Colon (tissue), 2 donors: ENCODE data around the gene SCUBE1.
"Not testable (repeated sequence)": the region's sequence is repeated elsewhere in the genome, so short reads cannot be mapped to it uniquely, and the experiment has no call there.

ENCODE experiments used
- FAIRE-seq: peaks from 2 replicates; lab custom pipeline; 2012; peaks lifted over from hg19 to GRCh38; lab: Jason Lieb, UNC
- donor health status: control.
- donor health status: control.

SCUBE1 gene

DNA sequence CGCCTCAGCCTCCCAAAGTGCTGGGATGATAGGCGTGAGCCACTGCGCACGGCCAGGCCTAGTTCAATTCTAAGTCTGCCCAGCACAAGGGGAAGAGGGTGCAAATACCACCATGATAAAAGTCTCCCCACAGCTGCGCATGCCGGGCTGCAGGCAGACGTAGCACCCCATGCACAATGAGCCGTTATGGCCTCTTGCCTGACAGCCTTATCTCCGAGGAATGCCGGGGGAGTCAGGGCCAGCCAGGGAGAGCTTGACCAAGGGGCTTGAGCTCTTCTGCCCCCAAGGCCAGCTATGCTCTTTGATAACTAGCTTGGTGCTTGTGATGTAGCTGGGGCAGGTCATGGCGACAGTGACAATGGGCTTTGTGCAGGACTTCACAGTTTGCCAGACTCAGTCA is 13.7 kb upstream of the SCUBE1 start:
- FAIRE-seq, result no peak

DNA sequence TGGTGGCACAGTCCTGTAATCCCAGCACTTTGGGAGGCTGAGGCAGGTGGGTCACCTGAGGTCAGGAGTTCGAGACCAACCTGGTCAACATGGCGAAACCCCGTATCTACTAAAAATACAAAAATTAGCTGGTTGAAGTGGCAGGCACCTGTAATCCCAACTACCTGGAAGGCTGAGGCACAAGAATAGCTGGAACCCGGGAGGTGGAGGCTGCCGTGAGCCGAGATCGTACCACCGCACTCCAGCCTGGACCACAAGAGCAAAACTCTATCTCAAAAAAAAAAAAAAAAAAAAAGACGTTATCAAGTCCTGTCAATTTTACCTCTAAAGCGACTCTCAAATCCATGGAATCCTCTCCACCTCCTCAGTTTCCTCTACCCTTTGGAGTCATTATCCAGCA is 12.5 kb upstream of the SCUBE1 start:
- not testable (repeated sequence) for FAIRE-seq

DNA sequence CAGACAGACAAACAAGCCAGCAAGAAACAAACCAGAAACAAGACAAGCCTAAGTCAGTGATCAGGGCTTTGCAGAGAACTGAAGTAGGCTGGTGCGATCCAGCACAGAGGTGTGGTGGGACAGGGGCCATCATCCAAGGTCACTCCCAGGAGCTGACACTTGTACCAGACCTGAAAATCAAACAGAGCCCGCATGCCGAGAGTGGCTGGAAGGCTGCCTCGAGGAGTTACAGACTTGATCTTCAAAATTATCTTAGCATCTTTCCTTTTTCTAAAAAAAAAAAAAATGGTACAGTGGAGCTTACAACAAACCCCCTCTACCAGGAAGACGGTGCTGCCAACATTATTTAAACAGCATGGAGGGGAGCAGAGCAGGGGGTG is 8.8 kb upstream of the SCUBE1 start:
- no peak for FAIRE-seq

DNA sequence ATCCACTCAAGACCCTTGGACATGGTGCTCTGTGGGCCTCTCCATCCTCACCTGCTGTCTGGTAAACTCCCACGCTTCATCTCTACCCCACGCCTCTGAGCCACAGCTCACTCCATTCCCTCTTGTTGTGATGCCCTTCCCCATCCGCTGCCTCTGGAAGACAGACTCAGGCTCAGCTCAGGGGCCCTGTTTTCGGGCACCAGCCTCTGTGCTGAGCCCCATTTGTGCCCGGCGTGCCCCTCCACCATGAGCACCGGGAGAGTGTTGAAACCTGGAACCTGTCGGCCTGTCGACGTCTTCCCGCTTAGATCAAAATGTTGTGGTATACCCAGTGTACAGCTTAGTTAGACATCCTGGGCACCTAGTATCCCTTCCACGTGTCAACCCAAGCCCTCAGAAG is 6.5 kb upstream of the SCUBE1 start:
- FAIRE-seq, result no peak

DNA sequence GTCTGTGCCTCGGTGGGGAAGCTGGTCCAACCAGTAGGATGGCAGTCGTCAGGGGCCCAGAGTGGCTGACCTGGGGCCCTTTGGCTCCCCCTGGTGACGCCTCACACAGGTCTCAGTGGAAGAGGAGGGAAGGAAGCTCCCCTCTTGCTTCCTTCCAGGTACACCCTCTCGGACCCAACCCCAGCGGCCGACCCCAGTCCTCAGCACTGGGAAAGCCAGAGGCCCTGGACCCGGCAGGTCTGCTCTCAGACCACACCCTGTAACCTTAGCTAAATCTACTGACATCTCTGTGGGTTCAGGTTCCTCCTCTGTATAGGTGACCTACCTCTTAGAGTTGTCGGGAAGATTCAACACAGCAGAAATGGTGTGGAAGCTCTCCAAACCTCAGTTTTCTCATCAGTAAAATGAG is 3.4 kb upstream of the SCUBE1 start:
- no peak for FAIRE-seq

DNA sequence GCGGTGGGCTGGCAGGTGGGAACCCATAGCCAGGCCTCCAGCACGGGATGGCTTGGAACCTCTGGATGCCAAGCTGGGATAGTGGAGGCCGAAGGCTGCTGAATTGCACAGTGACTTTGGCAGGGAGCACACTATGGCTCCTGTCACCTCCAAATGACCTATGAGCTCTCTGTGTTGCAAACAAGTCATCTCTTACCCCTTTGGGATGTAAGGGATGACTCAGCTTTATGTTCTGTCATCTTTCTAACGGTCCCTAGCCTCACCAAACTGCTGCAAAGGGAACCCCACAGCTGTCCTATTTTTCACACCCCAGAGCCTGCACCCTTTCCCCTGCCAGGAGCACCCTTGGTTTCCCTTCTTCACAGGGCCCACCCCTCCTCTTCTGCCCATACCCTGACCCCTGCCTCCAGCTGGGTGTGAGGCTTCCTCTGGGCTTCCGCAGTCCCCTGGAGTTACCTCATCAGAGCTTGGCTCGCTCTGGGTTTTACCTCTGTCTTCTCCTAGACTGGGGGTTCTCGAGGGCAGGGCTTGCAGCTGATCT is 2.7 kb upstream of the SCUBE1 start:
- FAIRE-seq, result no peak

DNA sequence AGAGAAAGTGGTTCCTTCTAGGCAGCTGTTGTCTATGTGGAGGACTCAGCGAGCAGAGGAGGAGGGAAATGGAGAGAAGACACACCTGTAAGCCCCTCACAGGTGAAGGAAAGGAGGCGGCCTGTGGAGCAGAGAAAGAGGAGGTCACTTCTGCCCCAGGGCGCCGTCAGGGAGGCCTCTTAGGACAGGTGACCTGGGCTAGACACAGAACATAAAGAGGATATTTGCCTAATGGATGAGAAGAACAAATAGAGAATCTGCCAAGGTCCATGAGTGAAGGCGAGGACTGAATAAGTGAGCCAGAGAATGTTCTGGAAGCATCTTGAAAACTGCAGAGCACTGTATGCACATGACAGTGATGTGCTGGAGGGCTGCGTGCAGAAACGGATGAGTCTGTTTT is 2.2 kb upstream of the SCUBE1 start:
- FAIRE-seq, result no peak

DNA sequence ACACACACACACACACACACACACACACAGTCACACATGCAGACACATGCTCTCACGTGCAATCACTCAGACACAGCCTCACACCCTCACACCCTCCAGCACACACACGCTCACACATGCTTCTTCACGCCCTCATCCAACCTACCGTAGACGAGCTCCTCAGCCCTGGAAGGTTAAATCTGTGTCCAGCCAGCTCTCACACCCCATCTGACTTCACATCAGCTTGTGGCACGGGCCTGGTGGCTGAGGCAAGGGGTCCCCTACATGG is 1.3 kb upstream of the SCUBE1 start:
- no peak for FAIRE-seq

DNA sequence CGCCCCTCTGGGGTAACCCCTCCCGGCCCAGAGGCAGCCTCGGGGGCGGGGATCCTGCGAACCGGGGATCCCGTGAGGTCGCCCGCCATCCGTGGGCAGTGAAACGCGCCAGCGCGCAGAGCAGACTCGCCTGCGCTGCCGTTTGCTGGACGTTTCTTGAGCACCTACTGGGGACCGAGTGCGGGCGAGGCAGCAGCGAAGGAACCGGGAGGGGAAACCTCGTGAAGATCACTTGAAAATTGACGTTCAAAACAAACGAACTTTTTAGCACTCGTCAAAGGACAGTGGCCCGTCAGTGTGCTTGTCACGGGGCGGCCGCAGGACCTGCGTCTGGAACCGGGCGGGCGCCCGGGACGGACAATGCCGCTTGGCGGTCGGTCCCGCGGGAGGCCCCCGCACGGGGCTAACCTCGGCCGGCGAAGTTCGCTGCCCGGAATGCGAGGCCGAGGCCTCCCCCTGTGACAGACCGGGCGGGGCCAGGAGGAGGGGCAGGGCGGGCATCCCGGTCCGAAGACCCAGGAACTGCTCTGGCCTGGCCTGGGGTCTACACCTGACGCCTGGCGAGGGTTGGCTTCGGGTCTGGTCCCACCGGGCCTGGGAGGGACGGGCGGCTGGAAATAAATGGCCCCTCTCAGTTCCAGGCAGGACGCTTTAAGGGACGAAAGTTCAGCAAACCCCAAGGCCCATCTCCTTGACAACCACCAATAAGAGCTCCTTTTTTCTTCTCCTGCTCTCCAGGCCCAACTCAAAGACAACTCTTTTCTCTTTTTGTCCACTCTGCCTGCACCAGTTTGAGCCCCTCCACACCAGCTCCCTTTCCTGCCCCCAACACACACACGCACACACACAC is 723 bp upstream of the SCUBE1 start:
- FAIRE-seq, result no peak

DNA sequence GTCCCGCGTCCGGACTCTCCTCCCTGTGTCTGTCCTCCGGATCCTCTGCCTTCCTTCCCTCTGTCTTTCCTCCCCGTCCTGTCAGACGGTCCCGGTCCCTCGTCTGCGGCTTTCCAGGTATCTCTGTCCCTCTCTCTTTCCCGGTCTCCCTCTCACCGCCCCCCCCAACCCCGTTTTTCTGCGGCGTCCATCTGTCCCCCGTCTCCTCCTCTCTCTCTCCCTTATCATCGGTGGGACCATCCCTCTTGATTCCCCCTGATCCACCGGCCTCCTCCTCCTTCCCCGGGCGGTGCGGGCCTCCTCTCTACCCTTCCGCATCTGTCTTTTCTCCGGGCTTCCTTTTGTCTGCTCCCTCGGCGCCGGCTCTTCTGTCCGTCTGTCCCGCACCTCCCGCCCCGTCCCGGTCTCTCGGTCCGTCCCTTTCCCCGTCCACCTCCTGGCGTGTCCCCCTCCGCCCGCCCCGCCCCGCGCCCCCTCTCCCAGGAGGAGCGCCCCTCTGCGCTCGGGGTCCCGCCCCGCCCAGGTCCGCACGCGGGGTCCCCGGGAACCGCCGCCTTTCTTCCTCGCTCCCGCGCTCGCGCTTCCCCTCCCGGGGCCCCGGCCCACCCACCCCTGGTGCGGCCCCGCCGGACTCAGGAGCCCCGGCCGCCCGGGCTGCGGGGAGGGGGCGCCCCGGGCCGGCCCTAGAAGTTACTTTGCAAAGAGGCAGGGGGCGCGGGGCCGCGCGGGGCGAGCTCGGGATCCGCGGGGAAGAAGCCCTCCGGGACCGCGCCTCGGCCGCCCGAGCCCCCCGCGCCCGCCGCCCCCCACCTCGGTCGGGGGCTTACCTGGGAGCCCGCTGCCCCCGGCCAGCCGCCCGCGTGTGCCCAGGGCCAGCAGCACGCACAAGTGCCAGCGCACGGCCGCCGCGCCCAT is 568 bp downstream of the SCUBE1 start:
- FAIRE-seq, result no peak

DNA sequence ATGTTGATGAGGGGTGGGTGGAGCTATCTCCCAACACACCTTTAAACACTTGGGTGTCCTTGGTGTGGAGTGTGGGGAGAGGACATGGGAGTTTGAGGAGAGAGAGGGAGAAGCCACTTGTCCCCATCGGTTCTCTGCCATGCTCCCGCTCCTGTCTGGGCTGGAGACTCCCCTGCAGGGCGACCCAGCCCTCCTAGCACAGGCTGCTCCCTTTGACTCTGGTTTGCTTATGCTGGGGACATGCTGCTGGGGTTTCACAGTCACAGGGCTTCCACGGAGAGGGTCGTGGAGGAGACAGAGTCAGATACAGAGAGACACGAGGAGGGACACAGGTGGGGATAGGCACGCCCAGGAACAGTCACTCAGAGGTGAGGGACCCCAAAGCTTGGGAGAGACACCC is 1.6 kb downstream of the SCUBE1 start:
- no peak for FAIRE-seq

DNA sequence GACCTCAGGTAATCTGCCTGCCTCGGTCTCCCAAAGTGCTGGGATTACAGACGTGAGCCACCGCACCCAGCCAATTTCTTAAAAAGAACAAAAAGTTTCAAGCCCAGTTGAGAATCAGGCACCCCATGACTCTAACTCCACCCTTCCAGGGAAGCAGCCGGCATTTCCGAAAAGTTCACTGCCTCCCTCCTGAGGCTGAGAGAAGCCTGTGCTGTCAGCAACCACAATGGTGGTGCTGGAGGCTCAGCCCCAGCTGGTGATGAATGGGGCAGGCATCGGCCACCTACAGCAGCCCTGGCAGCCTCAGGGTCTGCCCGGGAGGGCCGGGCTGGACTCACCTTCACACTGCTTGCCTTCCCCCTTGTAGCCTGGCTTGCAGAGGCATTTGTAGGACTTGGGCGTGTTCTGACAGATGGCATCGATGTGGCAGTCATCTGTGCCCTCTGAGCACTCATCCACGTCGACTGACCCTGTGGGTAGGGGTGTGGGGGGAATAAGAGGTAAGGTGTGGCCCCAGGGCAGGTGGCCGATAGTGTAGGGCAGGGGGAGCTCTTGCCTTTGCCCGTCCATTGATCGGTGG is 4.3 kb downstream of the SCUBE1 start:
- FAIRE-seq, result no peak

DNA sequence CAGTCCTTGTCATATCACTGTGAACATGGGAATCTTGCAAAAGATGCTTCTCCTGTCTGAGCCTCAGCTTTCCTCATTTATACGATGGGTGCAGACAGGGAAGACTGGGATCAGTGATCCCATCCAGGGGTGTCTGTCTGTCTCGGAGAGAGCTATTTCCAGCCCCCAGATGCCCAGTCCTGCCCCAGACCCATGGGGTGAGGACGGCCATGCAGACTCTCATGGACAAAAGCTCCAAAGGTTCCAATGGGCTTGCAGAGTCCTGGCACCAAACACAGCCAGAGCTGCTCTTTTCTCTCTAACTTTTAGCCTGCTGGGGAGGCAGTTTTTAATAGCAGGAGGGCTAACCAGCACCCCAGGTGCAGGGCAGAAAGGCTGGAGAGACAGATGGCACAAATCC is 5.2 kb downstream of the SCUBE1 start:
- FAIRE-seq, result no peak

DNA sequence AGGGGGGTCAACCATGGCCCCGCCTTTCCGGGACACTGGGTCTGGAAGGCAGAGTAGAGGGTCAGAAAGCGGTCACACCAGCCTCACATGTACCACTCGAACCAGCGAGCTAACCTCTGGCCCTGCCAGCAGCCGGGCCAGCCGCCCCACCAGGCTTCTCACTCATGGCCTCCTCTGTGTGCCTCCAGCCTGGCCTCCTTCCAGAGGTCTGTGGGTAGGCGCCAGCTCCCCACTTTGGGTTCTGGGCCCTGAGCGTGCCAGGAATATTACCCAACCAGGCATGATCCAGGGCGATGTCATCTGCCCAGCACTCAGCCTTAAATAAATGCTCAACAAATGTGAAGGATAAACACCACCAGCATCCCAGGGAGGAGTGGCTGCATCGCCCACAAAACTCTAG is 5.8 kb downstream of the SCUBE1 start:
- no peak for FAIRE-seq

DNA sequence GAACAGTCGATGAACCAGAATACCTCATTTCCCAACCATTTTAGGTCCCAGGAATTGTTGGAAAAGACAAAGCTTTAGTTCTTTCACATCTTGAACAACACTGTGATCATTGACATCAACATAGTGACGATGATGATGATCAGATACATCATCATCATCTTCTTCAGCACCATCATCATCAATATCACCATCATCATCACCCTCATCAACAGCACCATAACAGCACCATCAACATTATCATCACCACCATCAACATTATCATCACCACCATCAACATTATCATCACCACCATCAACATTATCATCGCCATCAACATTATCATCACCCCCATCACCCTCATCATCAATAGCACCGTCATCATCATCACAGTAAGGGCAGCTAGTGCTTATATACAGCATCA is 8.8 kb downstream of the SCUBE1 start:
- FAIRE-seq, result no peak

DNA sequence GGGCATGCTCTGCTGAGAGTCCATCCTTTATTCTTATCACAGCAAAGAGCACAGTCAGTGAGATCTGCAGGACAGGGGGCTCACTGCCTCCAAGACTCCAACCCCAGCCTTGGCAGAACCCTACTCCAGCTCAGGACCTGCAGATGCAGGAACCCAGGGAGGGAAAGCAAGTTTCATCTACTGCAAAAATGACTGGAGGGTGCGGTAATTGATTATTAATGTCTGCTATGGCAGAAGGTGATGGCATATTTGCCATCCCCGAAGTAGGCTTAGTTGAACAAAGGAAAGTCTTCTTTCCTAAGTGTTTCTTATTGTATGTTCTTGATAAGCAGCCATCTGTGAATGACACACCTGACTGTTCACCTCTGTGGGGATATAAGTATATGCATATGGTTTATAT is 9.2 kb downstream of the SCUBE1 start:
- no peak for FAIRE-seq

DNA sequence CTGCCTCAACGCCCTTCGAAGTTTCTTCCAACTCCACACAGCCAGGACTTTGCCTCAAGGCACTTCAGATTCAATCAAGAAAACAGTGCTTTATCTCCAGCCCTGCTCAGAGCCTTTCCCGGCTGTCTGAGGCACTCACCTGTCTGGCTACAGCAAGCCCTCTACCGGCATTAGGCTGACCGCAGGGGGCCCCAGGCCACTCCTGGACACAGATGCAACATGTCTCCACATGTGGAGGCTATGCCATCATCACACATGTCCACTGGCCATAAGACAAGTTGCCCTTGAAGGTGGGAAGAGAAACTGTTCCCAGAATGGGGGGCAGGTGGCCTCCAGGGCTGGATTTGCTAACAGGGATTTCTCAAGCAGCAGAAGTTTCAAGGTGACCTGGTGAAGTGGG is 10.0 kb downstream of the SCUBE1 start:
- FAIRE-seq, result no peak

DNA sequence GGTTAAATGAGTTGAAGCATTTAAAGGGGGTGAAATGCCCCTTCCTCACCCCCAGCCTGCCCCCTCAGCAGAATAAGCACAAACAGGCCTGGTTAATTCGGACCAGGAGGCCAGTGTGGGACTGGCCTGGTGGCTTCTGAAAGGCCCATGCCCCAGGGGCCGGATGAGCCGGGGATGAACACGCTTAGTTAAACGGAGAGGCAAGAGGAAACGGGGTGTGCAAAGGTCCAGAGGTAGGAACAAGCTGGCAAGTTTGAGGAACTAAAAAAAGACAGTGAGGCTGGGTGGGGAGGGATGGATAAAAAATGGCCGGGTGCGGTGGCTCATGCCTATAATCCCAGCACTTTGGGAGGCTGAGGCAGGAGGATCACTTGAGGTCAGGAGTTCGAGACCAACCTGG is 11.5 kb downstream of the SCUBE1 start:
- FAIRE-seq, result no peak

DNA sequence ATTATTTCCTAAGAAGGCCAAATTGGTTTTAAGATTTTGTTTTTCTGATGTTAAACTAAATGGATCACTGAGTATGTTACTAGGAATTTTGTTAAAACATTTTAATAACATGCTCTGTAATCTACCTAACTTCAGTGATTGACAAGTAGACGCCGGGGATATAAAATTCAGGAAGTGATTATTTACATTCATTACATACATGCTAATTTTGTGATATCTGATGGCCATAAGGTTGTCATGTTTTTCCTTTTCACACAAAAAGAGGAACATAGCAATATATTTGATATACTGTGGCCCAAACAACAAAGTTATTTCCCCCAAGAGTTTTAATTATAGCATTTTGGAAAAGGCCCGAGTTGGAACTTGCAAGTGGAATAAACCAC is 12.1 kb downstream of the SCUBE1 start:
- FAIRE-seq, result no peak

DNA sequence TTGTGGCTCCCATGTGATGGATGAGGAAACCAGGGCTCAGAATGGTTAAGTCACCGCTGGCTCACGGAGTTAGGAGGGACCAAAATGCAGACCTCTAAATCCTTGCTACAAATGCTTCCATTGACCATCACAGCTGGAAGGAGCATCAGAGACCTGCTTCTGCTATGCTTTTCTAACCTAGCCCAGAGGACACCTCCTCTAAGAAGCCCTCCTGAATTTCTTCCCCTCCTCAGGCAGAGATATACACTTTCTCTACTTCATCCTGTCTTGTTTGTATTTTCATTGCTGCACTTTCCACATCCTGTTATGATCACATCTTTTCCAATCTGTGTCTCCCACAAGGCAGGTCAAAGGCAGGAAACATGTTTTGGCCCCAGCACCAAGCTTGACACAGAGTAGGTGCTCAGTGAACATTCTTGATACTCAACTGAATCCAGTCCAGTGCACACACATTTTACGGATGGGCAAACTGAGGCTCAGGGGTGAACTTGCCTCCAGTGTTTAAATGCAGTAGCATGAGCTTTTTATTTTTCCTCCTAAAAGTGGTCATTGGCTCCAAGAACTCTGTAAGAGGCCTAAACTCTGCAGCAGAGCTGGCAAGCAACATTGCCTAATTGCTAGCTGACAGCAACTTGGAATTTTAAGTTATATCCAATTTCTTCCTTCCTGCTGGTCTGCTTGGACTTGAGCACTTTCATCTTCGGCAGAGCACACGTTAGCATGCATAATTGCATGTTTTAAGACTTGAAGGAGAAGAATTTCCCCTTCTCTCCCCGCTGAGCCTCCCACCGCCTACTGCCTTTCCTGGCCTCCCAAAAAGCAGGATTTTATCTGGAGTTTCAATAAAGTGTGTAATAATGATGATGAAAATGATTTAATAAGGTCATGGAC is 12.7 kb downstream of the SCUBE1 start:
- FAIRE-seq, result no peak

DNA sequence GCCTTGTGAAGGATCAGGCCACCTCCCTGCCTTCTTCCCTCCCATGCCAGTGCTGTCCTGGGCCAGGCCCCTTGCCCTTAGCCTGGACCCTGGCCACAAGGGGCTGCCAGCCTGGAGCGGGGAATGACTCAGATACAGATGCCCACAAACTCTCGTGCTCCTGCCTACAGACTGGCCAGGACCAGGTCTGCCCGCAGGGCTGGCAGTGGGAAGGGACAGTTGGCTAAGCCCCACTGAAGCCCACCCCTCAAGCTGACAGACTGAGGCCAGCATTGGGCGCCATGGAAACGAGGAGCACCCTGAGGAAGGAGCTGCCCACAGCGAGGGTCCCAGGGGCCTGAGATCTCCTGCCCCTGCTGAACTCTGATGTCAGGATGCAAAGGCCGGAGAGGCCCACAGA is 14.1 kb downstream of the SCUBE1 start:
- FAIRE-seq, result no peak

DNA sequence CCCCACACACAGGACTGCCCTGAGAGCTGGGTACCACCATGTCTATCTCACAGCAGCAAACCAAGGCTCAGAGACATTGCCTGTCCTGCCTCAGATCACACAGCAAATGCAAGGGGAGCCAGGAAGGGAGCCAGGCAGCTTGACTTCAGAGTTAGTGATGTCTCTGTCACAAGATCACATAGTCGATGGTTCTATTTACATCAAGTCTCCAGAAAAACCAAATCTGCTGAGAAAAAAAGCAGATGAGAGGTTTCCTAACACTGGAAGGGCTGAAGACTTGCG is 16.1 kb downstream of the SCUBE1 start:
- no peak for FAIRE-seq
